Endometrium (tissue), 2 donors: ENCODE measurements around the gene CALHM2.
"Not testable (repeated sequence)": the region's sequence is repeated elsewhere in the genome, so short reads cannot be mapped to it uniquely, and the experiment has no call there.

ENCODE experiments used
- FAIRE-seq: peaks from 2 replicates; lab custom pipeline; 2012; peaks lifted over from hg19 to GRCh38; lab: Jason Lieb, UNC
- donor health status: control.
- donor health status: control.

CALHM2 gene

DNA sequence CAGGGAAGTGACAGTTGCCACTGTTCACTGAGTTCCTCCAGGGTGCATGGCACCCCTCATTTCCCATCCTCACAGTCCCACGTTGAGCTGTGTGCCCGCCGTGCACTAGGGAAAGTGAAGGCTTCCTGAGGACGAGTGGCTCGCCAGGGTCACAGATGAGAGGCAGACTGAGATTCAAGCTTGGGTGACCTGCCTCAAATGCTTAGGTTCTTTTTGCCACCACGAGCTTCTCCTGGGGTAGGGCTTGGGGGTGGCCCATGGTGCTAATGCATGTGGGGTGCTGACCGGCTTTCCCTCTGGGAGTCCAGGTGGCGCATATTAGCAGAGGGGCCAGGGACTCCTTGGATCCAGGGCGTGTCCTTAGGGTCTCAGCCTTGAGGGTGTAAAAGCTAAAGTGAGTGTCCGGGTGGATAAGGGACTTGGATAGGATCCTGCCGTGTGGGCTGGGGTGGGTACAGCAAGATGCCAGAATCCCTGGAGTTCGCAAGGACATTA, 1.9 kb downstream of the CALHM2 start:
- FAIRE-seq, result no peak

DNA sequence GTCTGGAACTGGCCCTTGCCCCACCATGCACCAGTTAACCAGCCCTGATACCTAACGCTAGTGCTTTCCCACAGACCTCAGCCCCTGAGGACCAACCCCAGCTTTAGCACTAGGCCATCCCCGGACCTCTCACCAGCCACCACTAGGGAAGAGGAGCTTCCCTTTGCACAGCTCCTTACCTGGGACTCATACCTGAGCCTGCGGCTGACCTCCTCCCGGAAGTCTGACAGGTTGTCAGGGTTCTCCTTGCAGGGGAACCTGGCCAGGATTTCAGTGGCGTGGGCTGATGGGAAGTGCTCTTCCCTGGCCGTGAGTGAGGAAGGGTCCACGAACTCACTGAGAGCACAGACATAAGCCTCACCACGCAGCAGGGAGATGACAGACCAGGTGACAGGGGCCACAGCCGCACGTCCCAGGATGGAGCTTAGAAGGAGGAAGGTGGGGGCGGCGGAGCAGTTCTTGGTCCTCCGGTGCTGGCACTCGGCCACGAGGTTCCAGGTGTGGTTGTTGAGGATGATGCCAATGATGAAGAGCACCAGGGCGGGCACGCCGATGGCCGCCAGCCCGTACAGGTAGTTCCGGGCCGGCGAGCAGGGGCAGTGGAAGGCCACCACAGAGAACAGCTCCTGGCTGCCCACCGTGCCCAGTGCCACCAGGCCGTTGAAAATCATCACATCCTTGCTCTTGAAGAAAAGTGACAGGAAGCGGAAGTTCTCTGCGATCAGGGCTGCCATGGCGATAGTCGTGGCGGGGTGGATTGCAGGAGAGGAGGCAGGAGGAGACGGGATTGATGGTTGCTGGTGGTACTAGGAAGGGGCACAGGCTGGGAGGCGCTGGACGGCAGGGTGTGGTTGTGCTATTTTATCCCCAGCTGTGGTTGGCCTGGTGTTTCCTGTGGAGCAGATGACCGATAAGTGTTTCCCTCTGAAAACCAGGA, 2.7 kb downstream of the CALHM2 start:
- FAIRE-seq, result no peak

GRCh38 chr10:103448746-103449145, 3.4 kb downstream of the CALHM2 start:
- no peak for FAIRE-seq

DNA sequence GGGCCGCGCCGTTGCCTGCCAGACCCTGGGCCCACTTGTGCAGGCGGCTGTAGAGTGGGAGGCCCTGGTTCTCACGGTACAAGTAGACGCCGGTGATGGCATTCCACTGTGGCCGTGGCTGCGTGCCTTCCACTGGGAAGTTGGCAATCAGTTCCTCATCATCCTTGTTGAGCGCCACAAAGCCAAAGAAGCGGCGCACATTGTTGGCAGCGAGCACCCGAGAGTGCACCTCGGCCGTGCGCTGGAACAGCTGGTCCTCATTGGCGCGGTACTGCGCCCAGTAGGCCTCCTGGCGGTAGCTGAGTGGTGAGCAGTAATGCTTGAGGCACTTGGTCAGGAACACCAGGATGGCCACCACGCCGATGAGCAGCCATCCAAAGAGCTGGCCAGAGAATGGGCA, 5.0 kb downstream of the CALHM2 start:
- FAIRE-seq, result no peak

- FAIRE-seq, result no peak
These were observed 6.2 kb downstream of the CALHM2 start for GRCh38 chr10:103445767-103446567.

- FAIRE-seq, result no peak
These were observed 6.8 kb downstream of the CALHM2 start for GRCh38 chr10:103445366-103445765.

GRCh38 chr10:103444478-103444877, 7.7 kb downstream of the CALHM2 start:
- no peak for FAIRE-seq

DNA sequence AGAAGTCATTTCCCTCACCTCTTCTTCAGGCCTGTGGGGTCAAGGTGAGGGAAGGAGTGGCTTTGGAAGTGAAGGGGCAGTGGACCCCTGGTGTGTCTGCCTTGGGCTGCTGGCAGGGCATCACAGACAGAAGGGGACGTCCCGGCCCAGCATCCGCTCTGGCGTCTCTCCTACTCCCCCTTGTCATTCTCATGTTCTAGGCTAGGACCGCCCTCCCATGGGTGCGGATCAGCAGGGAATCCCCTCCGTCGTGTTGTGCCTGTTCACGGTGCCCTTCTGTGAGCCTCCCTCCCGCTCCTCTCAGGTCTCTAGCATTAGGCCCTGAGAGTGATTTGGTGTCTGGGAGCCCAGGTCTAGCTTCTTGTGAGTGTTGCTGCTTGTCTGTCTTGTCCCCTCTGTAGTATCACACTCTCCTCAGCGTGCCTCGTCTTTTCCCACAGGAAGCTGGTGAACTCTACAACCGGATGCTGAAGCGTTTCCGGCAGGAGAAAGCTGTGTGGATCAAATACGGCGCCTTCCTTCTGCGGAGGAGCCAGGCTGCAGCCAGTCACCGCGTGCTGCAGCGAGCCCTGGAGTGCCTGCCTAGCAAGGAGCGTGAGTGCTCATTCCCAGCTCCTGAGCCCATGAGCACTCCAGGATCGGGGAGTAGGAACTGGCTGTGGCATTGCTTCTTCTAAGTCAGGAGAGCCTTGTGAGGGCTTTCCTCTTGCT, 8.5 kb downstream of the CALHM2 start:
- no peak for FAIRE-seq

DNA sequence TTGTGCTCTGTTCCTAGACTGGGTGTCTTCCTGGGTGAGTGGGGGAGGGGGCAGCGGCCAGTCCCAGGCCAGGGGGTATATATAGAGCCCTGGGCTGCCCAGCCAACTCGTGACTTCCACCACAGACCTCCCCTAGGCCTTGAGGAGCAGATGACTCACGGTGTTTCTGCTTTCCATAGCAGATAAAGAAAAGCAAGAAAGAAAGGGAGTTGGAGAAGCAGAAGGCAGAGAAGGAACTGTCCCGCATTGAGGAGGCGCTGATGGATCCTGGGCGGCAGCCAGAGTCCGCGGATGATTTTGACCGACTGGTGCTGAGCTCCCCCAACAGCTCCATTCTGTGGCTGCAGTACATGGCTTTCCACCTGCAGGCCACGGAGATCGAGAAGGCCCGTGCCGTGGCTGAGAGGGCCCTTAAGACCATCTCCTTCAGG, 10.1 kb downstream of the CALHM2 start:
- no peak for FAIRE-seq

GRCh38 chr10:103441611-103442010, 10.6 kb downstream of the CALHM2 start:
- no peak for FAIRE-seq

GRCh38 chr10:103441206-103441605, 11.0 kb downstream of the CALHM2 start:
- FAIRE-seq, result no peak

DNA sequence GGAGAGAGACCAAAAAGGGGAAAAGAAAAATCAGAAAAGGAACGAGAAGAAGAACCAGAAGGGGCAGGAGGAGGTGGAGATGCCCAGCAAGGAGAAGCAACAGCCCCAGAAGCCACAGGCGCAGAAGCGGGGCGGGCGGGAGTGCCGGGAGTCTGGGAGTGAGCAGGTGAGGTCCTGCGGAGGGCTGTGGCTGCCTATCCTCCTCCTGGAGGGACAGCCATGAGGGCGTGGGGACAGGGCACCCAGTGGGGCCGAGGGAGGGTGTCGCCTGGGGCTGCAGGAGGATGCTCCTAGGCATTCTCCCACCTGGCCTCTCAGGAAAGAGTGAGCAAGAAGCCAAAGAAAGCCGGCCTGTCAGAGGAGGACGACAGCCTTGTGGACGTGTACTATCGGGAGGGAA, 11.8 kb downstream of the CALHM2 start:
- no peak for FAIRE-seq

- FAIRE-seq, result no peak
These were observed 12.4 kb downstream of the CALHM2 start for GRCh38 chr10:103439776-103440175.

- no peak for FAIRE-seq
These were observed 18.3 kb downstream of the CALHM2 start for GRCh38 chr10:103433858-103434257.

DNA sequence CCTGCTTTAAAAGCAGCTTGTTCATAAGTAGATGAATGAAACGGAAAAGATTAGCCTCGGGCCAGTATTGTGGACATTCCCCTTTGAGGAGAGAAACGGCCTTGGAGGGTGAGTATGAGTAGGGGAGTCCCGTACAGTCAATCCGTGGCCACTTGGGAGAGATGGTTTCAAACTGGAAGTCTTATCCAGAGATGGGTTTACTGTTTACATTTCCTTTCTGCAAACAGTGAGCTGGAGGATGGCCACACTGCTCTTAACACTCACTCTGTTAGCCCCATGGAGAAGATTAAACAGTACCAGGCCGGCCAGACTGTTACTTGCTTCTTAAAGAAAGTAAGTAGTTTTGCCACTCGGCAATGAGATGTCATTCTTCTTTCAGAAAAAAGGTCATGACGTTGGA, 20.3 kb downstream of the CALHM2 start:
- FAIRE-seq, result no peak

DNA sequence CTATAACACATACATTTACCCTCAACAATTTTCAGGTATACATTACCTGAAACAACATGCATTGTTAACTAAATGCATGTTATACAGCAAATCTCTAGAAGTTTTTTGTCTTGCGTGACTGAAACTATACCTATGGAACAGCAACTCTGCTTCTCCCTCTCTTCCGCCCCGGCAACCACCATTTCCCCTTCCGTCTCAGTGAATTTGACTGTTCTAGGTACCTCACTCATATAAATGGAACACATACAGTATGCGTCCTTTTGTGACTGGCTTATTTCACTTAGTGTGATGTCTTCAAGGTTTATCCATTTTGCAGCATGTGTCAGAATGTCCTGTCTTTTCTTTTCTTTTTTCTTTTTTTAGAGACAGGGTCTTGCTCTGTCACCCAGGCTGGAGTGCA, 22.5 kb downstream of the CALHM2 start:
- FAIRE-seq, result no peak

DNA sequence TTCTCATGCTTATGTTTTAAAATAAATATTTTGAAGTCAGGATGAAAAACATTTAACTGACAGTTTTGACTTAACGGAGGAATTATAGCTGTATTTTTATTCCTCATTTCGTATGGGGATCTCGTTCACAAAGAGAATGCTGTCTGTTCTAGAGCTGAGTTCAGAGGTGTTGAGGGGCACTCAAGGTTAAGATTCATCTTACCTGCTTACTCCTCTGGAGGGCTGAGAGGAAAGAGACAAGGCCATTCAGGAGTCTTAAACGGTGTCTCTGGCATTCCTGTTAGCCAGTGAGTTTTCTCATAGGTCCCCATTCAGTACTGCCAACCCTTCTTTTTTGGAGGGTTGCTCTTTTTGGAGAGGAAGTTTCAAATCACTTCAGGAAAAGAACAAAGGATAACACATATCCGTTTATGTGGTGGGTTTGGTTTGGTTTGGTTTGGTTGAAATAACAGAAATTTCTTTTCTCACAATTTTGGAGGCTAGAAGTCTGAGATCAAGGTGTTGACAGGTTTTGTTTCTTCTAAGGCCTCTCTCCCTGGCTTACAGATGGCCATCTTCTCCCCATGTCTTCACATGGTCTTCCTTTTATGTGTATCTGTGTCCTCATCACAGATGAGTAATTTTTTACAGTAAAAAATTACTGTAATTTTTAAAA, 23.1 kb downstream of the CALHM2 start:
- FAIRE-seq, result no peak

GRCh38 chr10:103427866-103428265, 24.3 kb downstream of the CALHM2 start:
- no peak for FAIRE-seq

GRCh38 chr10:103423748-103424147, 28.4 kb downstream of the CALHM2 start:
- no peak for FAIRE-seq

GRCh38 chr10:103419101-103419500, 33.1 kb downstream of the CALHM2 start:
- FAIRE-seq, result no peak

DNA sequence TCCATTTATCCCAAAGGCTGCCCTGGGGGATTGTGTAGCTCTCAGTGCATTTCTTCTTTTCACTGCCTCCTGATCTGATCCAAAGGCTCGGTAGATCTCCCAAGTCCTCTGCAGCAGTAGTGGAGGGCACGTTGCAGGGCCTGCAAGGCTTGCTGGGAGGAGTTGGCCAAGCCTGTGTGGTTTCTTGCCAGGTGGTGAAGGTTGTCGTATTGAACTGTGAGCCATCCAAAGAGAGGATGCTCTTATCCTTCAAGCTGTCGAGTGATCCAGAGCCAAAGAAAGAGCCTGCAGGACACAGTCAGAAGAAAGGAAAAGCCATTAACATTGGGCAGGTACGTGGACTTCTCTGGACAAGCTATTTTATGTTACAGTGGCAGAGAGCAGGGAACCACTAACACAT, 34.6 kb downstream of the CALHM2 start:
- no peak for FAIRE-seq

DNA sequence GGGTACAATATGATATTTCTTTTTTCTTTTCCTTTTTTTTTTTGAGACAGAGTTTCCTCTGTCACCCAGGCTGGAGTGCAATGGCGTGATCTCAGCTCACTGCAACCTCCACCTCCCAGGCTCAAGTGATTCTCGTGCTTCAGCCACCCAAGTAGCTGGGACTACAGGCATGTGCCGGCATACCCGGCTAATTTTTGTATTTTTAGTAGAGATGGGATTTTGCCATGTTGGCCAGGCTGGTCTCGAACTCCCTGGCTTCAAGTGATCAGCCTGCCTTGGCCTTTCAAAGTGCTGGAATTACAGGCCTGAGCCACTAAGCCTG, 35.1 kb downstream of the CALHM2 start:
- FAIRE-seq, result not testable (repeated sequence)
